Neural progenitor cell (in vitro differentiated cells): Measurements from ENCODE around the gene PARN. TPM values are rescaled to one million over a fixed set of nuclear protein-coding genes. Genes with fewer than 3 reads are reported as not detected.

ENCODE experiments used
- DNase-seq: peaks from one replicate; pipeline ENCODE4 v3.0.0-alpha.2; 2016; ENCODE audit warnings: low spot score
- H2AFZ ChIP-seq: fragments of 200-600 bp; sonication (generic); replicated peaks from 2 replicates; pipeline ENCODE4 v1.6.1; 2016; ENCODE audit warnings: antibody characterized with exemption
- H3F3A ChIP-seq: fragments of 200-600 bp; sonication (generic); 2 replicates; pipeline ENCODE4 v1.6.1; 2016; ENCODE audit warnings: antibody characterized with exemption, low read depth
- H3K27ac ChIP-seq: fragments of 200-600 bp; sonication (generic); 2 replicates; pipeline ENCODE4 v1.5.1; 2016; ENCODE audit warnings: mild to moderate bottlenecking
- H3K27me3 ChIP-seq: fragments of 200-600 bp; sonication (generic); 2 replicates; pipeline ENCODE4 v1.6.1; 2016; ENCODE audit warnings: mild to moderate bottlenecking, moderate library complexity
- H3K36me3 ChIP-seq: fragments of 200-600 bp; sonication (generic); 2 replicates; pipeline ENCODE4 v1.5.1; 2016
- H3K4me1 ChIP-seq: fragments of 200-600 bp; sonication (generic); 2 replicates; pipeline ENCODE4 v1.6.1; 2016; ENCODE audit warnings: mixed run types
- H3K4me2 ChIP-seq: fragments of 200-600 bp; sonication (generic); 2 replicates; pipeline ENCODE4 v1.6.1; 2016
- H3K4me3 ChIP-seq: fragments of 200-600 bp; sonication (generic); 2 replicates; pipeline ENCODE4 v1.5.1; 2016
- H3K79me2 ChIP-seq: fragments of 200-600 bp; sonication (generic); 2 replicates; pipeline ENCODE4 v1.6.1; 2016; ENCODE audit warnings: low read depth
- H3K9ac ChIP-seq: fragments of 200-600 bp; sonication (generic); 2 replicates; pipeline ENCODE4 v1.6.1; 2016
- H3K9me3 ChIP-seq: fragments of 200-600 bp; sonication (generic); 2 replicates; pipeline ENCODE4 v1.5.1; 2016; ENCODE audit warnings: low read depth
- H4K20me1 ChIP-seq: fragments of 200-600 bp; sonication (generic); 2 replicates; pipeline ENCODE4 v1.6.1; 2016; ENCODE audit warnings: low read depth
- H3K27ac Mint-ChIP-seq: 3 replicates; pipeline ENCODE4 v1.8.0; 2021; ENCODE audit warnings: mixed read lengths
- H3K27me3 Mint-ChIP-seq: 2 replicates; pipeline ENCODE4 v1.8.0; 2022; ENCODE audit warnings: low read depth, mild to moderate bottlenecking, inconsistent platforms, moderate library complexity, mixed read lengths; ENCODE audit not compliant: insufficient read depth
- H3K36me3 Mint-ChIP-seq: 3 replicates; pipeline ENCODE4 v1.8.0; 2021; ENCODE audit warnings: mixed read lengths
- H3K4me1 Mint-ChIP-seq: 3 replicates; pipeline ENCODE4 v1.8.0; 2021; ENCODE audit warnings: mixed read lengths
- H3K4me3 Mint-ChIP-seq: 3 replicates; pipeline ENCODE4 v1.8.0; 2021; ENCODE audit warnings: mild to moderate bottlenecking, moderate library complexity, mixed read lengths
- H3K9me3 Mint-ChIP-seq: 3 replicates; pipeline ENCODE4 v1.8.0; 2020; ENCODE audit warnings: mixed read lengths
- CTCF ChIP-seq: fragments of 200-600 bp; sonication (generic); IDR thresholded peaks from 2 replicates; pipeline ENCODE4 v1.5.1; 2017; ENCODE audit warnings: antibody characterized with exemption, mild to moderate bottlenecking
- EZH2 ChIP-seq: fragments of 200-600 bp; sonication (generic); IDR thresholded peaks from 2 replicates; pipeline ENCODE4 v1.6.1; 2017; ENCODE audit warnings: antibody characterized with exemption, mild to moderate bottlenecking, moderate library complexity
- EZH2phosphoT487 ChIP-seq: fragments of 200-600 bp; sonication (generic); IDR thresholded peaks from 2 replicates; pipeline ENCODE4 v1.6.1; 2017; ENCODE audit warnings: antibody characterized with exemption
- total RNA-seq: library from RNA; depleted of rRNA; stranded (reverse); fragments of >200 nt; gene quantifications from 2 replicates; pipeline ENCODE4 v1.2.3, GENCODE V29; 2015; ENCODE audit warnings: low replicate concordance

Gene PARN
- total RNA-seq, 1 donor from 2014 or later = 53.5 TPM

DNA sequence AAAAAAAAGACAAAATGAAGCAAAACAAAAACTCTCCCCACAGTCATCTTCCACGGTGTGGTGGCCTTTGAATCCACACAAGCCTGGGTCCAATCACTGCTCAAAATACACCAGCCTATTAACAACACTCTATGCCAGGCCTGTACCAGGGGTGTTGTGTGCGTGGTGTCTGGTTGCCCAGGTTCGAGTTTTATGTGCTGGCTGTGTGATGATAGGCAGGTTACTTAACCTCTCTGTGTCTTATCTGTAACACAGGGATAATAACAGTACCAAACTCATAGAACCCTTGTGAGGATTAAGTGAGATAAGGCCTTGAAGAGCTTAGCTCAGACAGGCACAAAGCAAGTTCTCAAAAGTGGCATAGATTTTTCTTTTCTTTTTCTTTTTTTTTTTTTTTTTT lies 235.2 kb downstream of the PARN start:
- no peak overlapping the region for H3K4me3 ChIP-seq
- no peak overlapping the region for H2AFZ ChIP-seq
- no peaks in the 10 kb centered on the region for H3K9me3 ChIP-seq
- no peak overlapping the region for H3K4me2 ChIP-seq
- no peak for DNase-seq
- Mint-ChIP-seq H3K27ac (no peak overlapping the region), H3K4me1 (peaks cover 9% of the 10 kb centered on the region), H3K36me3 (no peaks in the 10 kb centered on the region), H3K9me3 (no peaks in the 10 kb centered on the region), H3K27me3 (peaks cover 2% of the 10 kb centered on the region), H3K4me3 (no peak overlapping the region)
- H3K9ac ChIP-seq = no peak overlapping the region
- H4K20me1 ChIP-seq = no peaks in the 10 kb centered on the region
- TF ChIP-seq CTCF (no peak), EZH2 (no peak), EZH2phosphoT487 (no peak)
- no peaks in the 10 kb centered on the region for H3K79me2 ChIP-seq
- no peaks in the 10 kb centered on the region for H3K36me3 ChIP-seq
- H3K27me3 ChIP-seq = no peaks in the 10 kb centered on the region
- no peaks in the 10 kb centered on the region for H3F3A ChIP-seq
- no peak overlapping the region for H3K27ac ChIP-seq
- H3K4me1 ChIP-seq = no peaks in the 10 kb centered on the region

DNA sequence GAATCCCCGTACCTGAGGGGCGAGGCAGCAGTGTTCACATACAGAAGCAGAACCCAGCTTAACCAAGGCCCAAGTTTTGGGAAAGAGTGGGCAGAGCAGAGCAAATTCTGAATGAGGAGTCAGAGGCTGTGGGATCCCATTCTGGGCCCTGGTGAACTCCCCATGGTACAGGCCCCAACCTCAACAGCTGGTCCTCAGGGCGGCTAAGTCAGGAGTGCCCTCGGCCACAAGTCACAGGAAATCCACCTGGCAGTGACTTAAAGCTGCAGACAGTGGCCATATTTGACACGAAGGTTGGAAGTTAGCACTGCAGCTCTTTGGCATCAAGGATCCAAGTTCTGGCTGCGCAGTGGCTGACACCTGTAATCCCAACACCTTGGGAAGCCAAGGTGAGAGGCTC lies 237.1 kb downstream of the PARN start:
- no peaks in the 10 kb centered on the region for H3K36me3 Mint-ChIP-seq
- H3K4me1 Mint-ChIP-seq = no peaks in the 10 kb centered on the region
- no peaks in the 10 kb centered on the region for H3K36me3 ChIP-seq
- H3K27me3 ChIP-seq = no peaks in the 10 kb centered on the region
- H3K4me2 ChIP-seq = no peak overlapping the region
- no peak overlapping the region for H3K27ac ChIP-seq
- no peaks in the 10 kb centered on the region for H3K79me2 ChIP-seq
- TF ChIP-seq EZH2 (no peak), CTCF (no peak), EZH2phosphoT487 (no peak)
- no peaks in the 10 kb centered on the region for H3F3A ChIP-seq
- H3K4me3 ChIP-seq = no peak overlapping the region
- no peaks in the 10 kb centered on the region for H3K9me3 ChIP-seq
- H3K9me3 Mint-ChIP-seq = no peaks in the 10 kb centered on the region
- H3K4me1 ChIP-seq = no peaks in the 10 kb centered on the region
- H4K20me1 ChIP-seq = no peaks in the 10 kb centered on the region
- no peak overlapping the region for H3K27ac Mint-ChIP-seq
- H3K4me3 Mint-ChIP-seq = no peak overlapping the region
- H3K27me3 Mint-ChIP-seq = peaks cover 4% of the 10 kb centered on the region
- no peak overlapping the region for H2AFZ ChIP-seq
- H3K9ac ChIP-seq = no peak overlapping the region
- no peak for DNase-seq

- Histone ChIP-seq H3K27ac (no peak overlapping the region), H3K36me3 (no peaks in the 10 kb centered on the region), H3K9ac (no peak overlapping the region), H3K9me3 (no peaks in the 10 kb centered on the region), H3K79me2 (no peaks in the 10 kb centered on the region), H4K20me1 (no peaks in the 10 kb centered on the region), H3K4me1 (no peaks in the 10 kb centered on the region), H3K4me3 (no peak overlapping the region), H2AFZ (no peak overlapping the region), H3K27me3 (no peaks in the 10 kb centered on the region), H3F3A (no peaks in the 10 kb centered on the region), H3K4me2 (no peak overlapping the region)
- no peaks in the 10 kb centered on the region for H3K36me3 Mint-ChIP-seq
- H3K4me1 Mint-ChIP-seq = no peaks in the 10 kb centered on the region
- peaks cover 4% of the 10 kb centered on the region for H3K27me3 Mint-ChIP-seq
- no peak for DNase-seq
- H3K4me3 Mint-ChIP-seq = no peak overlapping the region
- TF ChIP-seq EZH2phosphoT487 = no peak
- TF ChIP-seq EZH2 = no peak
- TF ChIP-seq CTCF = no peak
- no peak overlapping the region for H3K27ac Mint-ChIP-seq
- H3K9me3 Mint-ChIP-seq = peaks cover 3% of the 10 kb centered on the region
Measured at GRCh38 chr16:14389359-14389758, 240.7 kb downstream of the PARN start.
